ENCODE results near the gene CWC22. TPM values are rescaled to one million over a fixed set of nuclear protein-coding genes. Genes with fewer than 3 reads are reported as not detected.

Gene CWC22
- 12.1 and 12.2 TPM in 2 replicates for total RNA-seq

GRCh38 chr2:180006781-180007579 lies at the start of gene CWC22:
Gene CWC22 (minus strand): TSS chr2:180007297. CDS start chr2:179993341, 13,956 bp downstream.

Other genes starting within 250 kb of the CWC22 start
- gene ZNF385B, start 145.7 kb downstream of the CWC22 start, total RNA-seq: not detected in 2 replicates